GM23338 (cell line): ENCODE data around the gene MYRFL. TPM values are rescaled to one million over a fixed set of nuclear protein-coding genes. Genes with fewer than 3 reads are reported as not detected.

Source experiments
- ATAC-seq: fragments of 200-7000 bp; cut with Tn5 transposase; 3 replicates; pipeline ENCODE4 v1.9.1; 2020
- DNase-seq: peaks from one replicate; pipeline ENCODE4 v3.0.0-alpha.2; 2015; ENCODE audit warnings: low spot score
- H2AFZ ChIP-seq: fragments of 200-600 bp; sonication (generic); 2 replicates; pipeline ENCODE4 v1.8.0; 2016; ENCODE audit warnings: antibody characterized with exemption, mild to moderate bottlenecking, moderate library complexity
- H3F3A ChIP-seq: fragments of 200-600 bp; sonication (generic); replicated peaks from 2 replicates; pipeline ENCODE4 v1.8.0; 2017; ENCODE audit warnings: antibody characterized with exemption, mixed run types, low read depth
- H3K27ac ChIP-seq: fragments of 200-600 bp; sonication (generic); 2 replicates; pipeline ENCODE4 v1.6.1; 2016; ENCODE audit warnings: low read depth
- H3K27me3 ChIP-seq: fragments of 200-600 bp; sonication (generic); 2 replicates; pipeline ENCODE4 v1.8.0; 2016; ENCODE audit warnings: mild to moderate bottlenecking, mixed run types, moderate library complexity; ENCODE audit not compliant: insufficient read depth
- H3K36me3 ChIP-seq: fragments of 200-600 bp; sonication (generic); 2 replicates; pipeline ENCODE4 v1.8.0; 2016; ENCODE audit warnings: mild to moderate bottlenecking; ENCODE audit not compliant: insufficient read depth
- H3K4me1 ChIP-seq: fragments of 200-600 bp; sonication (generic); 2 replicates; pipeline ENCODE4 v1.8.0; 2016; ENCODE audit warnings: mild to moderate bottlenecking, moderate library complexity; ENCODE audit not compliant: insufficient read depth
- H3K4me2 ChIP-seq: fragments of 200-600 bp; sonication (generic); 2 replicates; pipeline ENCODE4 v1.7.1; 2017; ENCODE audit warnings: mixed run types
- H3K4me3 ChIP-seq: fragments of 200-600 bp; sonication (generic); 2 replicates; pipeline ENCODE4 v1.6.1; 2016; ENCODE audit warnings: mixed run types
- H3K79me2 ChIP-seq: fragments of 200-600 bp; sonication (generic); replicated peaks from 2 replicates; pipeline ENCODE4 v1.8.0; 2017; ENCODE audit warnings: mild to moderate bottlenecking; ENCODE audit not compliant: insufficient read depth
- H3K9me2 ChIP-seq: fragments of 200-600 bp; sonication (generic); 2 replicates; pipeline ENCODE4 v1.8.0; 2017; ENCODE audit not compliant: insufficient read depth
- H4K20me1 ChIP-seq: fragments of 200-600 bp; sonication (generic); replicated peaks from 2 replicates; pipeline ENCODE4 v1.8.0; 2017; ENCODE audit warnings: mild to moderate bottlenecking; ENCODE audit not compliant: insufficient read depth
- H3K27ac Mint-ChIP-seq: 2 replicates; pipeline ENCODE4 v1.8.0; 2020; ENCODE audit warnings: inconsistent platforms, mild to moderate bottlenecking, moderate library complexity, mixed read lengths
- H3K27me3 Mint-ChIP-seq: 3 replicates; pipeline ENCODE4 v1.8.0; 2022; ENCODE audit warnings: low read depth, mild to moderate bottlenecking, moderate library complexity, mixed read lengths, inconsistent platforms; ENCODE audit not compliant: insufficient read depth, poor library complexity
- H3K36me3 Mint-ChIP-seq: 3 replicates; pipeline ENCODE4 v1.8.0; 2021; ENCODE audit warnings: low read depth, mild to moderate bottlenecking, inconsistent platforms, moderate library complexity, mixed read lengths
- H3K4me1 Mint-ChIP-seq: 3 replicates; pipeline ENCODE4 v1.8.0; 2020; ENCODE audit warnings: mild to moderate bottlenecking, inconsistent platforms, mixed read lengths
- H3K4me3 Mint-ChIP-seq: 3 replicates; pipeline ENCODE4 v1.8.0; 2021; ENCODE audit warnings: moderate library complexity, mild to moderate bottlenecking, inconsistent platforms, mixed read lengths
- H3K9me3 Mint-ChIP-seq: 3 replicates; pipeline ENCODE4 v1.8.0; 2020; ENCODE audit warnings: moderate library complexity, mild to moderate bottlenecking, inconsistent platforms, mixed read lengths
- CREB1 ChIP-seq: fragments of 250-450 bp; sonication (Bioruptor Pico); IDR thresholded peaks from 2 replicates; pipeline ENCODE4 v1.5.0; 2020; ENCODE audit warnings: low read depth, mild to moderate bottlenecking, moderate library complexity
- CTCF ChIP-seq, 2 experiments: fragments of 200-600 bp in 1 of 2; sonication (generic) in 1 of 2; conservative IDR thresholded peaks; 2 replicates each; pipeline versions ENCODE4 v1.5.1 to v1.6.1; 2016 to 2017; ENCODE audit warnings: antibody characterized with exemption in 2 of 2, low read depth in 2 of 2, mild to moderate bottlenecking in 2 of 2, moderate library complexity in 1 of 2
- ETS1 ChIP-seq: IDR thresholded peaks from 2 replicates; pipeline ENCODE4 v1.6.1; 2016; ENCODE audit warnings: antibody characterized with exemption
- EZH2phosphoT487 ChIP-seq: fragments of 200-600 bp; sonication (generic); IDR thresholded peaks from one replicate; pipeline ENCODE4 v1.8.1; 2018; ENCODE audit warnings: antibody characterized with exemption; ENCODE audit not compliant: unreplicated experiment
- NANOG ChIP-seq: IDR thresholded peaks from 2 replicates; pipeline ENCODE4 v1.6.1; 2016; ENCODE audit warnings: antibody characterized with exemption, borderline replicate concordance
- POLR2AphosphoS5 ChIP-seq: IDR thresholded peaks from 2 replicates; pipeline ENCODE4 v1.6.1; 2016; ENCODE audit warnings: antibody characterized with exemption, low read depth
- REST ChIP-seq: IDR thresholded peaks from one replicate; pipeline ENCODE4 v1.6.1; 2018; ENCODE audit warnings: antibody characterized with exemption; ENCODE audit not compliant: unreplicated experiment
- STAT1 ChIP-seq: IDR thresholded peaks from one replicate; pipeline ENCODE4 v1.6.1; 2016; ENCODE audit warnings: antibody characterized with exemption; ENCODE audit not compliant: unreplicated experiment
- ZNF114 ChIP-seq: fragments of 250-450 bp; sonication (Bioruptor Pico); IDR thresholded peaks from 2 replicates; pipeline ENCODE4 v1.5.0; 2020; ENCODE audit warnings: mild to moderate bottlenecking, moderate library complexity
- ZNF462 ChIP-seq: fragments of 250-450 bp; sonication (Bioruptor Pico); IDR thresholded peaks from 2 replicates; pipeline ENCODE4 v1.5.0; 2020; ENCODE audit warnings: mild to moderate bottlenecking, moderate library complexity
- polyA plus RNA-seq: library from polyadenylated mRNA; unstranded; fragments of >200 nt; fragmentation: Nextera tagmentation; extraction: Ambion mirVana; gene quantifications from 2 replicates; pipeline ENCODE4 v1.2.1, GENCODE V29; 2016
- total RNA-seq: library from RNA; depleted of rRNA; stranded (reverse); fragments of >200 nt; shearing (Covaris generic); gene quantifications from 2 replicates; pipeline ENCODE4 v1.2.3, GENCODE V29; 2014

The MYRFL gene
- total and polyA plus RNA-seq, 2 experiments from 2014 or later: 2.3 to 2.8 TPM

- peaks cover 4% of the 10 kb centered on the region for H3K27me3 Mint-ChIP-seq
- Histone ChIP-seq H3K9me2 (no peaks in the 10 kb centered on the region), H3K27ac (no peak overlapping the region), H3K4me1 (no peaks in the 10 kb centered on the region), H2AFZ (no peak overlapping the region), H3K36me3 (no peaks in the 10 kb centered on the region), H4K20me1 (no peaks in the 10 kb centered on the region), H3K79me2 (no peaks in the 10 kb centered on the region), H3K4me2 (no peak overlapping the region), H3K27me3 (no peaks in the 10 kb centered on the region), H3F3A (no peaks in the 10 kb centered on the region), H3K4me3 (no peak overlapping the region)
- DNase-seq (no peak), ATAC-seq (no peak; the same call in 2 of the 3 replicates)
- H3K36me3 Mint-ChIP-seq: no peaks in the 10 kb centered on the region
- H3K9me3 Mint-ChIP-seq: no peaks in the 10 kb centered on the region; the same call in 2 of the 3 replicates
- H3K4me1 Mint-ChIP-seq: no peaks in the 10 kb centered on the region
- TF ChIP-seq CREB1 (CRISPR knock-in tag): no peak
- TF ChIP-seq REST: no peak
- TF ChIP-seq ETS1: no peak
- TF ChIP-seq CTCF (conservative IDR thresholded peaks at IDR 0.05; ENCODE audit: low read depth in 2 of 2): no peak
- TF ChIP-seq NANOG: no peak
- TF ChIP-seq EZH2phosphoT487: no peak
- TF ChIP-seq ZNF462 (CRISPR knock-in tag): no peak
- no peak for TF ChIP-seq POLR2AphosphoS5
- TF ChIP-seq ZNF114 (CRISPR knock-in tag): no peak
- no peak for TF ChIP-seq STAT1
- no peak overlapping the region for H3K27ac Mint-ChIP-seq
- H3K4me3 Mint-ChIP-seq: no peak overlapping the region
Measured at GRCh38 chr12:69844836-69845235, 19.8 kb downstream of the MYRFL start.
